GM23338 (cell line): ENCODE data around the gene AHCYL1. TPM values are rescaled to one million over a fixed set of nuclear protein-coding genes. Genes with fewer than 3 reads are reported as not detected.

Source experiments
- ATAC-seq: fragments of 200-7000 bp; cut with Tn5 transposase; 3 replicates; pipeline ENCODE4 v1.9.1; 2020
- DNase-seq: peaks from one replicate; pipeline ENCODE4 v3.0.0-alpha.2; 2015; ENCODE audit warnings: low spot score
- H2AFZ ChIP-seq: fragments of 200-600 bp; sonication (generic); 2 replicates; pipeline ENCODE4 v1.8.0; 2016; ENCODE audit warnings: antibody characterized with exemption, mild to moderate bottlenecking, moderate library complexity
- H3F3A ChIP-seq: fragments of 200-600 bp; sonication (generic); replicated peaks from 2 replicates; pipeline ENCODE4 v1.8.0; 2017; ENCODE audit warnings: antibody characterized with exemption, mixed run types, low read depth
- H3K27ac ChIP-seq: fragments of 200-600 bp; sonication (generic); 2 replicates; pipeline ENCODE4 v1.6.1; 2016; ENCODE audit warnings: low read depth
- H3K27me3 ChIP-seq: fragments of 200-600 bp; sonication (generic); 2 replicates; pipeline ENCODE4 v1.8.0; 2016; ENCODE audit warnings: mild to moderate bottlenecking, mixed run types, moderate library complexity; ENCODE audit not compliant: insufficient read depth
- H3K36me3 ChIP-seq: fragments of 200-600 bp; sonication (generic); 2 replicates; pipeline ENCODE4 v1.8.0; 2016; ENCODE audit warnings: mild to moderate bottlenecking; ENCODE audit not compliant: insufficient read depth
- H3K4me1 ChIP-seq: fragments of 200-600 bp; sonication (generic); 2 replicates; pipeline ENCODE4 v1.8.0; 2016; ENCODE audit warnings: mild to moderate bottlenecking, moderate library complexity; ENCODE audit not compliant: insufficient read depth
- H3K4me2 ChIP-seq: fragments of 200-600 bp; sonication (generic); 2 replicates; pipeline ENCODE4 v1.7.1; 2017; ENCODE audit warnings: mixed run types
- H3K4me3 ChIP-seq: fragments of 200-600 bp; sonication (generic); 2 replicates; pipeline ENCODE4 v1.6.1; 2016; ENCODE audit warnings: mixed run types
- H3K79me2 ChIP-seq: fragments of 200-600 bp; sonication (generic); replicated peaks from 2 replicates; pipeline ENCODE4 v1.8.0; 2017; ENCODE audit warnings: mild to moderate bottlenecking; ENCODE audit not compliant: insufficient read depth
- H3K9me2 ChIP-seq: fragments of 200-600 bp; sonication (generic); 2 replicates; pipeline ENCODE4 v1.8.0; 2017; ENCODE audit not compliant: insufficient read depth
- H4K20me1 ChIP-seq: fragments of 200-600 bp; sonication (generic); replicated peaks from 2 replicates; pipeline ENCODE4 v1.8.0; 2017; ENCODE audit warnings: mild to moderate bottlenecking; ENCODE audit not compliant: insufficient read depth
- H3K27ac Mint-ChIP-seq: 2 replicates; pipeline ENCODE4 v1.8.0; 2020; ENCODE audit warnings: inconsistent platforms, mild to moderate bottlenecking, moderate library complexity, mixed read lengths
- H3K27me3 Mint-ChIP-seq: 3 replicates; pipeline ENCODE4 v1.8.0; 2022; ENCODE audit warnings: low read depth, mild to moderate bottlenecking, moderate library complexity, mixed read lengths, inconsistent platforms; ENCODE audit not compliant: insufficient read depth, poor library complexity
- H3K36me3 Mint-ChIP-seq: 3 replicates; pipeline ENCODE4 v1.8.0; 2021; ENCODE audit warnings: low read depth, mild to moderate bottlenecking, inconsistent platforms, moderate library complexity, mixed read lengths
- H3K4me1 Mint-ChIP-seq: 3 replicates; pipeline ENCODE4 v1.8.0; 2020; ENCODE audit warnings: mild to moderate bottlenecking, inconsistent platforms, mixed read lengths
- H3K4me3 Mint-ChIP-seq: 3 replicates; pipeline ENCODE4 v1.8.0; 2021; ENCODE audit warnings: moderate library complexity, mild to moderate bottlenecking, inconsistent platforms, mixed read lengths
- H3K9me3 Mint-ChIP-seq: 3 replicates; pipeline ENCODE4 v1.8.0; 2020; ENCODE audit warnings: moderate library complexity, mild to moderate bottlenecking, inconsistent platforms, mixed read lengths
- CREB1 ChIP-seq: fragments of 250-450 bp; sonication (Bioruptor Pico); IDR thresholded peaks from 2 replicates; pipeline ENCODE4 v1.5.0; 2020; ENCODE audit warnings: low read depth, mild to moderate bottlenecking, moderate library complexity
- EZH2phosphoT487 ChIP-seq: fragments of 200-600 bp; sonication (generic); IDR thresholded peaks from one replicate; pipeline ENCODE4 v1.8.1; 2018; ENCODE audit warnings: antibody characterized with exemption; ENCODE audit not compliant: unreplicated experiment
- JUNB ChIP-seq: IDR thresholded peaks from one replicate; pipeline ENCODE4 v1.6.1; 2016; ENCODE audit warnings: antibody characterized with exemption; ENCODE audit not compliant: unreplicated experiment
- NANOG ChIP-seq: IDR thresholded peaks from 2 replicates; pipeline ENCODE4 v1.6.1; 2016; ENCODE audit warnings: antibody characterized with exemption, borderline replicate concordance
- POLR2AphosphoS5 ChIP-seq: IDR thresholded peaks from 2 replicates; pipeline ENCODE4 v1.6.1; 2016; ENCODE audit warnings: antibody characterized with exemption, low read depth
- ZNF114 ChIP-seq: fragments of 250-450 bp; sonication (Bioruptor Pico); IDR thresholded peaks from 2 replicates; pipeline ENCODE4 v1.5.0; 2020; ENCODE audit warnings: mild to moderate bottlenecking, moderate library complexity
- ZNF331 ChIP-seq: fragments of 250-450 bp; sonication (Bioruptor Pico); IDR thresholded peaks from 2 replicates; pipeline ENCODE4 v1.5.0; 2020; ENCODE audit warnings: low read depth, mild to moderate bottlenecking, moderate library complexity
- polyA plus RNA-seq: library from polyadenylated mRNA; unstranded; fragments of >200 nt; fragmentation: Nextera tagmentation; extraction: Ambion mirVana; gene quantifications from 2 replicates; pipeline ENCODE4 v1.2.1, GENCODE V29; 2016
- total RNA-seq: library from RNA; depleted of rRNA; stranded (reverse); fragments of >200 nt; shearing (Covaris generic); gene quantifications from 2 replicates; pipeline ENCODE4 v1.2.3, GENCODE V29; 2014
- TF ChIP-seq, protein P1 (sequence below), 2 experiments: fragments of 200-600 bp in 1 of 2; sonication (generic) in 1 of 2; conservative IDR thresholded peaks; 2 replicates each; pipeline versions ENCODE4 v1.5.1 to v1.6.1; 2016 to 2017; ENCODE audit warnings: antibody characterized with exemption in 2 of 2, low read depth in 2 of 2, mild to moderate bottlenecking in 2 of 2, moderate library complexity in 1 of 2
- TF ChIP-seq, protein P2 (sequence below): fragments of 250-450 bp; sonication (Bioruptor Pico); IDR thresholded peaks from 2 replicates; pipeline ENCODE4 v1.5.0; 2020; ENCODE audit warnings: mild to moderate bottlenecking, moderate library complexity

AHCYL1 gene
- total and polyA plus RNA-seq, 2 experiments from 2014 or later: 63.3 to 70.0 TPM

DNA sequence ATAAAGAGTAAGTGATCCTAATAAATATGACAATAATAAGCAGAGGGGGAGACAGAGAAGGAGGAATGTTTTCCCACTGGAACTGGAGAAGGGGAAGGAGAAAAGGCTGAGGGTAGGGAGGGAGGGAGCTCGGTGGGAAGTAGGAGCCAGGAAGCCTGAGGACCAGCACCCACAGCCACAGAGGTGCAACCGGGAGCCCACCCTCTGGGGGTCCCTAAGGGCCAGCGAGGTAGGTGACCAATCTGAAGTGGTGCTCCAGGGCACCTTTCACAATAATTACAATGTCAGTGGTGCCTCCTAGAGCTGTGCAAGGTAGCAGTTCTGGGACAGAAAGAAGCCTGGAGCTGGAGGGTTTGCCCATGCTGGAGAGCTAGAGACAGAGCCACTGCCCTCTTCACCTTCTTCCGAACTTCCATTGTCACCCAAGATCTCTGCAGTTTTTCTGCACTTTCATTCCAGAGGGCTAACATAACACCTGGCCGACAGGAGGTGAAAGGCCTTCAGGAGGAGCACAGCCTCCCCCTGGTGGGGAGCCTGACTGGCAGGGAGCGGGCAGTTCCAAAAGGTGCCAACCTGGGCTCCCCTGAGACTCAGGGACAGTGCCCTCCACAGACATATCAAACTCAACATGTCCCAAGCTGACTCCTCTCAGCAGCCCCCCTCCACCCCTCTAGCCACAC, 4.1 kb upstream of the AHCYL1 start:
- Histone ChIP-seq H3K27me3 (peaks cover 3% of the 10 kb centered on the region; the same call in 1 of the 2 replicates), H3K79me2 (peaks cover 3% of the 10 kb centered on the region), H4K20me1 (peaks cover 3% of the 10 kb centered on the region; the same call in 1 of the 2 replicates), H3K4me3 (no peak overlapping the region), H2AFZ (no peak overlapping the region), H3K27ac (no peak overlapping the region), H3K4me1 (peaks cover 7% of the 10 kb centered on the region; the same call in 1 of the 2 replicates), H3K36me3 (no peaks in the 10 kb centered on the region), H3K9me2 (peaks cover 14% of the 10 kb centered on the region), H3F3A (no peaks in the 10 kb centered on the region), H3K4me2 (no peak overlapping the region)
- Mint-ChIP-seq H3K27me3 (peaks cover 8% of the 10 kb centered on the region), H3K36me3 (no peaks in the 10 kb centered on the region), H3K9me3 (no peaks in the 10 kb centered on the region), H3K4me1 (peaks cover 15% of the 10 kb centered on the region), H3K27ac (no peak overlapping the region), H3K4me3 (no peak overlapping the region)
- TF ChIP-seq EZH2phosphoT487: no peak
- TF ChIP-seq, protein P1, sequence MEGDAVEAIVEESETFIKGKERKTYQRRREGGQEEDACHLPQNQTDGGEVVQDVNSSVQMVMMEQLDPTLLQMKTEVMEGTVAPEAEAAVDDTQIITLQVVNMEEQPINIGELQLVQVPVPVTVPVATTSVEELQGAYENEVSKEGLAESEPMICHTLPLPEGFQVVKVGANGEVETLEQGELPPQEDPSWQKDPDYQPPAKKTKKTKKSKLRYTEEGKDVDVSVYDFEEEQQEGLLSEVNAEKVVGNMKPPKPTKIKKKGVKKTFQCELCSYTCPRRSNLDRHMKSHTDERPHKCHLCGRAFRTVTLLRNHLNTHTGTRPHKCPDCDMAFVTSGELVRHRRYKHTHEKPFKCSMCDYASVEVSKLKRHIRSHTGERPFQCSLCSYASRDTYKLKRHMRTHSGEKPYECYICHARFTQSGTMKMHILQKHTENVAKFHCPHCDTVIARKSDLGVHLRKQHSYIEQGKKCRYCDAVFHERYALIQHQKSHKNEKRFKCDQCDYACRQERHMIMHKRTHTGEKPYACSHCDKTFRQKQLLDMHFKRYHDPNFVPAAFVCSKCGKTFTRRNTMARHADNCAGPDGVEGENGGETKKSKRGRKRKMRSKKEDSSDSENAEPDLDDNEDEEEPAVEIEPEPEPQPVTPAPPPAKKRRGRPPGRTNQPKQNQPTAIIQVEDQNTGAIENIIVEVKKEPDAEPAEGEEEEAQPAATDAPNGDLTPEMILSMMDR (conservative IDR thresholded peaks at IDR 0.05; ENCODE audit: low read depth in 2 of 2): peak; percentile 64 to 82
- no peak for TF ChIP-seq POLR2AphosphoS5
- no peak for TF ChIP-seq JUNB
- TF ChIP-seq ZNF114 (CRISPR knock-in tag): no peak
- DNase-seq (peak; percentile 69), ATAC-seq (peak; percentile 14)

DNA sequence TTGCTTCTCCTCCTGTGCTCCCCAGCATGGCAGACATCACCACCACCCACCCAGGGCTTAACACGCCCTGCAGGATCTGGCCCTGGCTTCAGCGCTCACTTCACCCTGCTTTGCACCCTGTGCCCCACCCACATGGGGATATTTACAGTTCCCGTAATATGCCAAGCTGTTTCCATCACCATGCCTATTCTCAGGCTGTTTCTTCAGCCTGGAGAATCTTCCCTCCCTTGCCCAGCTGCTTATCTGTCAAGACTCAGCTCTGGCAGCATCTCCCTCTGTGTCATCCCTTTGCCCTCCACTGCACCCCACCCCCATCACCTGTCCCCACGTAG, 3.6 kb upstream of the AHCYL1 start:
- peaks cover 3% of the 10 kb centered on the region; the same call in 1 of the 2 replicates for H3K27me3 ChIP-seq
- no peaks in the 10 kb centered on the region for H3K36me3 ChIP-seq
- Mint-ChIP-seq H3K27me3 (peaks cover 13% of the 10 kb centered on the region), H3K36me3 (no peaks in the 10 kb centered on the region), H3K4me1 (peaks cover 20% of the 10 kb centered on the region), H3K9me3 (no peaks in the 10 kb centered on the region), H3K27ac (no peak overlapping the region), H3K4me3 (no peak overlapping the region)
- H3K4me3 ChIP-seq: no peak overlapping the region
- no peak overlapping the region for H3K4me2 ChIP-seq
- peaks cover 12% of the 10 kb centered on the region for H3K4me1 ChIP-seq
- H3F3A ChIP-seq: no peaks in the 10 kb centered on the region
- peaks cover 8% of the 10 kb centered on the region for H3K79me2 ChIP-seq
- DNase-seq (no peak), ATAC-seq (no peak)
- H3K9me2 ChIP-seq: peaks cover 14% of the 10 kb centered on the region
- no peak overlapping the region for H3K27ac ChIP-seq
- H4K20me1 ChIP-seq: peaks cover 8% of the 10 kb centered on the region; the same call in 1 of the 2 replicates
- H2AFZ ChIP-seq: no peak overlapping the region
- TF ChIP-seq, protein P2, sequence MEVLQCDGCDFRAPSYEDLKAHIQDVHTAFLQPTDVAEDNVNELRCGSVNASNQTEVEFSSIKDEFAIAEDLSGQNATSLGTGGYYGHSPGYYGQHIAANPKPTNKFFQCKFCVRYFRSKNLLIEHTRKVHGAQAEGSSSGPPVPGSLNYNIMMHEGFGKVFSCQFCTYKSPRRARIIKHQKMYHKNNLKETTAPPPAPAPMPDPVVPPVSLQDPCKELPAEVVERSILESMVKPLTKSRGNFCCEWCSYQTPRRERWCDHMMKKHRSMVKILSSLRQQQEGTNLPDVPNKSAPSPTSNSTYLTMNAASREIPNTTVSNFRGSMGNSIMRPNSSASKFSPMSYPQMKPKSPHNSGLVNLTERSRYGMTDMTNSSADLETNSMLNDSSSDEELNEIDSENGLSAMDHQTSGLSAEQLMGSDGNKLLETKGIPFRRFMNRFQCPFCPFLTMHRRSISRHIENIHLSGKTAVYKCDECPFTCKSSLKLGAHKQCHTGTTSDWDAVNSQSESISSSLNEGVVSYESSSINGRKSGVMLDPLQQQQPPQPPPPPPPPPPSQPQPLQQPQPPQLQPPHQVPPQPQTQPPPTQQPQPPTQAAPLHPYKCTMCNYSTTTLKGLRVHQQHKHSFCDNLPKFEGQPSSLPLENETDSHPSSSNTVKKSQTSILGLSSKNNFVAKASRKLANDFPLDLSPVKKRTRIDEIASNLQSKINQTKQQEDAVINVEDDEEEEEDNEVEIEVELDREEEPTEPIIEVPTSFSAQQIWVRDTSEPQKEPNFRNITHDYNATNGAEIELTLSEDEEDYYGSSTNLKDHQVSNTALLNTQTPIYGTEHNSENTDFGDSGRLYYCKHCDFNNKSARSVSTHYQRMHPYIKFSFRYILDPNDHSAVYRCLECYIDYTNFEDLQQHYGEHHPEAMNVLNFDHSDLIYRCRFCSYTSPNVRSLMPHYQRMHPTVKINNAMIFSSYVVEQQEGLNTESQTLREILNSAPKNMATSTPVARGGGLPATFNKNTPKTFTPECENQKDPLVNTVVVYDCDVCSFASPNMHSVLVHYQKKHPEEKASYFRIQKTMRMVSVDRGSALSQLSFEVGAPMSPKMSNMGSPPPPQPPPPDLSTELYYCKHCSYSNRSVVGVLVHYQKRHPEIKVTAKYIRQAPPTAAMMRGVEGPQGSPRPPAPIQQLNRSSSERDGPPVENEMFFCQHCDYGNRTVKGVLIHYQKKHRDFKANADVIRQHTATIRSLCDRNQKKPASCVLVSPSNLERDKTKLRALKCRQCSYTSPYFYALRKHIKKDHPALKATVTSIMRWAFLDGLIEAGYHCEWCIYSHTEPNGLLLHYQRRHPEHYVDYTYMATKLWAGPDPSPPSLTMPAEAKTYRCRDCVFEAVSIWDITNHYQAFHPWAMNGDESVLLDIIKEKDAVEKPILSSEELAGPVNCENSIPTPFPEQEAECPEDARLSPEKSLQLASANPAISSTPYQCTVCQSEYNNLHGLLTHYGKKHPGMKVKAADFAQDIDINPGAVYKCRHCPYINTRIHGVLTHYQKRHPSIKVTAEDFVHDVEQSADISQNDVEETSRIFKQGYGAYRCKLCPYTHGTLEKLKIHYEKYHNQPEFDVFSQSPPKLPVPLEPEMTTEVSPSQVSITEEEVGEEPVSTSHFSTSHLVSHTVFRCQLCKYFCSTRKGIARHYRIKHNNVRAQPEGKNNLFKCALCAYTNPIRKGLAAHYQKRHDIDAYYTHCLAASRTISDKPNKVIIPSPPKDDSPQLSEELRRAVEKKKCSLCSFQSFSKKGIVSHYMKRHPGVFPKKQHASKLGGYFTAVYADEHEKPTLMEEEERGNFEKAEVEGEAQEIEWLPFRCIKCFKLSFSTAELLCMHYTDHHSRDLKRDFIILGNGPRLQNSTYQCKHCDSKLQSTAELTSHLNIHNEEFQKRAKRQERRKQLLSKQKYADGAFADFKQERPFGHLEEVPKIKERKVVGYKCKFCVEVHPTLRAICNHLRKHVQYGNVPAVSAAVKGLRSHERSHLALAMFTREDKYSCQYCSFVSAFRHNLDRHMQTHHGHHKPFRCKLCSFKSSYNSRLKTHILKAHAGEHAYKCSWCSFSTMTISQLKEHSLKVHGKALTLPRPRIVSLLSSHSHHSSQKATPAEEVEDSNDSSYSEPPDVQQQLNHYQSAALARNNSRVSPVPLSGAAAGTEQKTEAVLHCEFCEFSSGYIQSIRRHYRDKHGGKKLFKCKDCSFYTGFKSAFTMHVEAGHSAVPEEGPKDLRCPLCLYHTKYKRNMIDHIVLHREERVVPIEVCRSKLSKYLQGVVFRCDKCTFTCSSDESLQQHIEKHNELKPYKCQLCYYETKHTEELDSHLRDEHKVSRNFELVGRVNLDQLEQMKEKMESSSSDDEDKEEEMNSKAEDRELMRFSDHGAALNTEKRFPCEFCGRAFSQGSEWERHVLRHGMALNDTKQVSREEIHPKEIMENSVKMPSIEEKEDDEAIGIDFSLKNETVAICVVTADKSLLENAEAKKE (CRISPR knock-in tag): no peak
- TF ChIP-seq POLR2AphosphoS5 (no peak), ZNF331 (CRISPR knock-in tag) (no peak), CREB1 (no peak), JUNB (no peak), ZNF114 (CRISPR knock-in tag) (no peak), NANOG (no peak), EZH2phosphoT487 (no peak)
- TF ChIP-seq, protein P1 (conservative IDR thresholded peaks at IDR 0.05; ENCODE audit: low read depth in 2 of 2): no peak
